ENCODE data around the gene GFPT2.

The GFPT2 gene

GRCh38 chr5:180399401-180400215 lies 46.5 kb upstream of the GFPT2 start:
- H3K4me3 ChIP-seq (ENCODE audit: low read depth, low read length): no peak overlapping the region
- H3K36me3 ChIP-seq (ENCODE audit: control insufficient read depth in 2 of 2, insufficient read depth in 1 of 2, low read length in 2 of 2): no peaks in the 10 kb centered on the region
- POLR2A ChIA-PET: no interaction called here
- no peaks in the 10 kb centered on the region for H3K4me1 ChIP-seq (ENCODE audit: control insufficient read depth, insufficient read depth, low read length)
- CTCF ChIA-PET: interaction anchor here (0.6 kb wide), 1 partner anchor 667 kb away, joined by 3 read pairs; the partner anchor contains the start of gene MAML1
- H3K9me3 ChIP-seq (ENCODE audit: control insufficient read depth, insufficient read depth, low read depth, low read length): no peaks in the 10 kb centered on the region
- no peak overlapping the region for H3K27ac ChIP-seq (ENCODE audit: extremely low read depth, low read depth, low read length)
- TF ChIP-seq ZNF514 (tag by site-specific recombination; IDR thresholded peaks at IDR 0.05) (no peak), ZNF37A (tag by site-specific recombination; IDR thresholded peaks at IDR 0.05) (no peak), ZNF311 (tag by site-specific recombination; IDR thresholded peaks at IDR 0.05; ENCODE audit: borderline replicate concordance) (no peak), ZSCAN30 (tag by site-specific recombination; IDR thresholded peaks at IDR 0.05) (no peak), ZNF549 (tag by site-specific recombination; IDR thresholded peaks at IDR 0.05) (no peak), ZNF654 (tag by site-specific recombination; IDR thresholded peaks at IDR 0.05; ENCODE audit: low read depth) (no peak), SP3 (tag by site-specific recombination; IDR thresholded peaks at IDR 0.05) (no peak), ZNF341 (tag by site-specific recombination; IDR thresholded peaks at IDR 0.05; ENCODE audit: low read depth) (no peak), ZNF596 (tag by site-specific recombination; IDR thresholded peaks at IDR 0.05) (no peak), ZNF10 (tag by site-specific recombination; IDR thresholded peaks at IDR 0.05) (no peak), YY2 (tag by site-specific recombination; IDR thresholded peaks at IDR 0.05) (no peak)
- TF ChIP-seq, protein P1, sequence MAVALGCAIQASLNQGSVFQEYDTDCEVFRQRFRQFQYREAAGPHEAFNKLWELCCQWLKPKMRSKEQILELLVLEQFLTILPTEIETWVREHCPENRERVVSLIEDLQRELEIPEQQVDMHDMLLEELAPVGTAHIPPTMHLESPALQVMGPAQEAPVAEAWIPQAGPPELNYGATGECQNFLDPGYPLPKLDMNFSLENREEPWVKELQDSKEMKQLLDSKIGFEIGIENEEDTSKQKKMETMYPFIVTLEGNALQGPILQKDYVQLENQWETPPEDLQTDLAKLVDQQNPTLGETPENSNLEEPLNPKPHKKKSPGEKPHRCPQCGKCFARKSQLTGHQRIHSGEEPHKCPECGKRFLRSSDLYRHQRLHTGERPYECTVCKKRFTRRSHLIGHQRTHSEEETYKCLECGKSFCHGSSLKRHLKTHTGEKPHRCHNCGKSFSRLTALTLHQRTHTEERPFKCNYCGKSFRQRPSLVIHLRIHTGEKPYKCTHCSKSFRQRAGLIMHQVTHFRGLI (tag by site-specific recombination; IDR thresholded peaks at IDR 0.05): no peak

GRCh38 chr5:180396926-180397325 lies 43.8 kb upstream of the GFPT2 start:
- H3K4me1 ChIP-seq (ENCODE audit: control insufficient read depth, insufficient read depth, low read length): no peaks in the 10 kb centered on the region
- no peak overlapping the region for H3K4me3 ChIP-seq (ENCODE audit: low read depth, low read length)
- H3K9me3 ChIP-seq (ENCODE audit: control insufficient read depth, insufficient read depth, low read depth, low read length): no peaks in the 10 kb centered on the region
- H3K36me3 ChIP-seq (ENCODE audit: control insufficient read depth in 2 of 2, insufficient read depth in 1 of 2, low read length in 2 of 2): no peaks in the 10 kb centered on the region
- CTCF ChIA-PET: interaction anchor here (0.6 kb wide), 1 partner anchor 95 kb away, joined by 3 read pairs; no protein-coding TSS in a partner anchor
- POLR2A ChIA-PET: no interaction called here
- H3K27ac ChIP-seq (ENCODE audit: extremely low read depth, low read depth, low read length): no peak overlapping the region
- no peak for TF ChIP-seq ZNF585B (tag by site-specific recombination; IDR thresholded peaks at IDR 0.05)
- no peak for TF ChIP-seq ZNF37A (tag by site-specific recombination; IDR thresholded peaks at IDR 0.05)
- TF ChIP-seq ZNF266 (tag by site-specific recombination; IDR thresholded peaks at IDR 0.05; ENCODE audit: low read depth): no peak
- TF ChIP-seq ZNF529 (tag by site-specific recombination; IDR thresholded peaks at IDR 0.05; ENCODE audit: insufficient replicate concordance): no peak
- no peak for TF ChIP-seq ZNF658 (tag by site-specific recombination; IDR thresholded peaks at IDR 0.05)
- TF ChIP-seq ZFP41 (tag by site-specific recombination; IDR thresholded peaks at IDR 0.05; ENCODE audit: borderline replicate concordance): no peak
- no peak for TF ChIP-seq OSR2 (tag by site-specific recombination; IDR thresholded peaks at IDR 0.05)
- TF ChIP-seq ZFP3 (tag by site-specific recombination; IDR thresholded peaks at IDR 0.05; ENCODE audit: low read depth): no peak
- TF ChIP-seq ZNF302 (tag by site-specific recombination; IDR thresholded peaks at IDR 0.05; ENCODE audit: low read depth): no peak
- TF ChIP-seq GLI4 (tag by site-specific recombination; IDR thresholded peaks at IDR 0.05): no peak
- TF ChIP-seq ZNF580 (tag by site-specific recombination; IDR thresholded peaks at IDR 0.05): no peak
- TF ChIP-seq ZNF473 (tag by site-specific recombination; IDR thresholded peaks at IDR 0.05): no peak
- no peak for TF ChIP-seq KLF16 (tag by site-specific recombination; IDR thresholded peaks at IDR 0.05)
- no peak for TF ChIP-seq ZSCAN30 (tag by site-specific recombination; IDR thresholded peaks at IDR 0.05)

Data from HEK293 (cell line).